DND-41 (cell line): ENCODE data around the gene DEFB129.
A peak's percentile ranks its signal among the peaks of the same experiment; 100 is the strongest.

Experiments used
- EZH2 ChIP-seq: IDR thresholded peaks from 3 replicates; pipeline ENCODE4 v1.6.1; 2012; ENCODE audit warnings: borderline replicate concordance, low read depth, mild to moderate bottlenecking, moderate library complexity, low read length, inconsistent platforms; ENCODE audit not compliant: severe bottlenecking
- TF ChIP-seq, protein P1 (sequence below): IDR thresholded peaks from 2 replicates; pipeline ENCODE4 v1.5.1; 2012; ENCODE audit warnings: borderline replicate concordance, low read length, moderate library complexity, mild to moderate bottlenecking; ENCODE audit not compliant: poor library complexity, severe bottlenecking; ENCODE audit errors: extremely low read depth

DNA sequence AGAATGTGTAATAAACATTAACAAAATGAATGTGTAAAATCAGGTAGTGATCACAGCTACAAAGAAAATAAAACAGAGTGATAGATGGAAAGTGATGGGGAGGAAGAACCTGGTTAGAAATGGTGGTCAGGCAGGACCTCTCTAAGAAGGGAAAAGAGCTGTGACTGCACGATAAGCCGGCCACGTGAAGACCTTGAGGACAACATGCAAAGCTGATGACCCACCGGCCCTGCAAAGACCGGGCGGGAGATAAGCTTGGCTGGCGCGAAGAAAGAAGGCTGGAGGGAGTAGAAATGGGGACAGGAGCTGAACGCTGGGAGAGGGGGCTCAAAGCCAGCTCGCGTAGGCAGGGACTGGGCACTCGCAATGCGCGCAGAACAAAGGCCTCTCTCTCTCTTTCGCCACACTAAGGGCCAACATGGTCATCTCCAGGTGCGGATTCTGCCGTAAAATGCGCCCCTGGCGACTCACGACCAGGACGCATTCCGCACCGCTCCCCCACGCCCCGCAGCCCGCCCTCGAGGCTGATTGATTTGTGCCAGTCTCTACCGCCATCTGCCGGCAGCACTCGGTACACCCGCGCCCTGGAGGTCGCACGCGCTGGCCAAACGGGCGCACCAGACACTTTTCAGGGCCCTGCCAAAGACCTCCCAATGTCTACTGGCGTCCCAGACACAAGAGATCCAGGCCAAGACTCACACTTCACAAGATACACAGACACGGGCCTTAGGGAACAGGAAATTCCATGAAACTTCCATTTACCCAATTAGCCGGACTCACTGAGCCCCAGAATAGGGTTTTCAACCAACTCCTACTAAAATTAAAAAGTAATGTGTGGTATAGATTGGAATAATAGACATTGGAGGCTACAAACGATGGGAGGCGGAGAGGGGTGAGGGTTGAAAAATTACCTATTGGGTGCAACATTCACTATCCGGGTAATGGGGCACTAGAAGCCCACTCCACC is 39.8 kb downstream of the DEFB129 start:
- TF ChIP-seq, protein P1, sequence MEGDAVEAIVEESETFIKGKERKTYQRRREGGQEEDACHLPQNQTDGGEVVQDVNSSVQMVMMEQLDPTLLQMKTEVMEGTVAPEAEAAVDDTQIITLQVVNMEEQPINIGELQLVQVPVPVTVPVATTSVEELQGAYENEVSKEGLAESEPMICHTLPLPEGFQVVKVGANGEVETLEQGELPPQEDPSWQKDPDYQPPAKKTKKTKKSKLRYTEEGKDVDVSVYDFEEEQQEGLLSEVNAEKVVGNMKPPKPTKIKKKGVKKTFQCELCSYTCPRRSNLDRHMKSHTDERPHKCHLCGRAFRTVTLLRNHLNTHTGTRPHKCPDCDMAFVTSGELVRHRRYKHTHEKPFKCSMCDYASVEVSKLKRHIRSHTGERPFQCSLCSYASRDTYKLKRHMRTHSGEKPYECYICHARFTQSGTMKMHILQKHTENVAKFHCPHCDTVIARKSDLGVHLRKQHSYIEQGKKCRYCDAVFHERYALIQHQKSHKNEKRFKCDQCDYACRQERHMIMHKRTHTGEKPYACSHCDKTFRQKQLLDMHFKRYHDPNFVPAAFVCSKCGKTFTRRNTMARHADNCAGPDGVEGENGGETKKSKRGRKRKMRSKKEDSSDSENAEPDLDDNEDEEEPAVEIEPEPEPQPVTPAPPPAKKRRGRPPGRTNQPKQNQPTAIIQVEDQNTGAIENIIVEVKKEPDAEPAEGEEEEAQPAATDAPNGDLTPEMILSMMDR: peak; percentile 99
- no peak for TF ChIP-seq EZH2
